Bronchial epithelial cell (primary cell): ENCODE measurements around the gene NDC1. TPM values are rescaled to one million over a fixed set of nuclear protein-coding genes. Genes with fewer than 3 reads are reported as not detected.

Experiments used
- DNase-seq: peaks from one replicate; pipeline ENCODE4 v3.0.0-alpha.2; 2010; ENCODE audit warnings: low read depth
- FAIRE-seq: peaks from 2 replicates; lab custom pipeline; 2011; peaks lifted over from hg19 to GRCh38; lab: Jason Lieb, UNC
- H3K27me3 ChIP-seq: 2 replicates; pipeline ENCODE4 v1.5.1; 2011; ENCODE audit warnings: low read length; ENCODE audit not compliant: control insufficient read depth, insufficient read depth
- H3K36me3 ChIP-seq: 2 replicates; pipeline ENCODE4 v1.5.1; 2011; ENCODE audit warnings: low read length; ENCODE audit not compliant: control insufficient read depth, insufficient read depth
- H3K4me3 ChIP-seq: 2 replicates; pipeline ENCODE4 v1.5.1; 2011; ENCODE audit warnings: mild to moderate bottlenecking, low read depth, low read length, control low read depth
- total RNA-seq: library from RNA; depleted of rRNA; stranded (reverse); fragments of >200 nt; gene quantifications from 2 replicates; pipeline ENCODE4 v1.2.1, GENCODE V29; 2014
- TF ChIP-seq, protein P1 (sequence below): IDR thresholded peaks from 2 replicates; pipeline ENCODE4 v1.5.1; 2011; ENCODE audit warnings: mild to moderate bottlenecking, moderate library complexity, low read length, control low read depth, inconsistent platforms; ENCODE audit not compliant: insufficient read depth, severe bottlenecking

The NDC1 gene
- total RNA-seq, 1 donor from 2014 or later: 16.1 TPM

DNA sequence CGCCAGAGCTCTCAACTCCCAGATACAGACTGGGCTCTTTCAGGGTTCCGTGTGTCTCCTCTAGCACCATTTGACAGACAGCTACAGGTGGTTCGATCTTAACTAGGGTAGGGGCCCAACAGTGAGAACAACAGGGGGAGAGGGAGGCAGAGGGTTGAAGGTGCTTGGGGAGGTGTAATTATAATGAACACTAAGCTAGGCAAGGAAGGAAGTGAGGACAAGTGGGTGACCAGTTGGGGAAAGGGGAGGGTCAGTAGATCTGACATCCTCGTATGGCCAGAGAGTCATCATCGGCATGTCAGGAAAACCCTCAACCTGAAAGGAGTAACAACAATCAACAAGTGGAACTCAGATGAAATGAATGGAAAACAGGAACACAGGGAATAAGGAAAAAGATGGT lies 121.9 kb downstream of the NDC1 start:
- TF ChIP-seq, protein P1, sequence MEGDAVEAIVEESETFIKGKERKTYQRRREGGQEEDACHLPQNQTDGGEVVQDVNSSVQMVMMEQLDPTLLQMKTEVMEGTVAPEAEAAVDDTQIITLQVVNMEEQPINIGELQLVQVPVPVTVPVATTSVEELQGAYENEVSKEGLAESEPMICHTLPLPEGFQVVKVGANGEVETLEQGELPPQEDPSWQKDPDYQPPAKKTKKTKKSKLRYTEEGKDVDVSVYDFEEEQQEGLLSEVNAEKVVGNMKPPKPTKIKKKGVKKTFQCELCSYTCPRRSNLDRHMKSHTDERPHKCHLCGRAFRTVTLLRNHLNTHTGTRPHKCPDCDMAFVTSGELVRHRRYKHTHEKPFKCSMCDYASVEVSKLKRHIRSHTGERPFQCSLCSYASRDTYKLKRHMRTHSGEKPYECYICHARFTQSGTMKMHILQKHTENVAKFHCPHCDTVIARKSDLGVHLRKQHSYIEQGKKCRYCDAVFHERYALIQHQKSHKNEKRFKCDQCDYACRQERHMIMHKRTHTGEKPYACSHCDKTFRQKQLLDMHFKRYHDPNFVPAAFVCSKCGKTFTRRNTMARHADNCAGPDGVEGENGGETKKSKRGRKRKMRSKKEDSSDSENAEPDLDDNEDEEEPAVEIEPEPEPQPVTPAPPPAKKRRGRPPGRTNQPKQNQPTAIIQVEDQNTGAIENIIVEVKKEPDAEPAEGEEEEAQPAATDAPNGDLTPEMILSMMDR: no peak
- FAIRE-seq: peak; percentile 7
- DNase-seq: no peak

DNA sequence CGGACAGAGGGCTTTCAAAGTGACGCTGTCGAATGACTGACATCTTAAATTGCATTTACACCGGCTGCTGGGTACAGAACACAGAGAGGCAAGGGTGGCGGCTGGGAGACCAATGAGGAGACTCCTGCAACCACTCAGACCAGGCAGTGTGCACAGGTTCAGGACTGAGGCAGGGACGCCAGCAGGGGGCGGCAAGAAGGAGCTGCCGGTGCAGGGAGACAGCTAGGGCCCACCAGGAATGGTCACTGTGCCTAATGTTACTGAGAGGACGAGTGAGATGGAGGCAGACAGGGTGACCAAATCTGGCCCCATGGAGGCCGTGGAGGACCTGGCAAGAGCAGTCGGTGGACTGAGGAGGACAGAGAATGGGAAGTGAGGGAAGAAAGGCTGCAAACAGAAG lies 122.6 kb downstream of the NDC1 start:
- H3K27me3 ChIP-seq: no peaks in the 10 kb centered on the region
- TF ChIP-seq, protein P1: peak; percentile 49
- no peaks in the 10 kb centered on the region for H3K36me3 ChIP-seq
- FAIRE-seq (no peak), DNase-seq (no peak)
- no peak overlapping the region for H3K4me3 ChIP-seq

More for the DNA sequence above, 121.9 kb downstream of the NDC1 start:
- no peaks in the 10 kb centered on the region for H3K36me3 ChIP-seq
- H3K27me3 ChIP-seq: no peaks in the 10 kb centered on the region
- no peak overlapping the region for H3K4me3 ChIP-seq

Other genes with a start within 250 kb of the NDC1 start
- under 0.01 TPM in 1 of 2 replicates, not detected in the other for gene GLIS1, start 99.1 kb downstream of the NDC1 start, total RNA-seq
- gene YIPF1, start 51.5 kb upstream of the NDC1 start, total RNA-seq: 18.7 and 28.4 TPM in 2 replicates
- gene DIO1, start 55.9 kb upstream of the NDC1 start, total RNA-seq: not detected in 2 replicates
- gene IFT25, start 107.4 kb upstream of the NDC1 start, total RNA-seq: 9.7 and 12.9 TPM in 2 replicates
- gene LRRC42, start 108.1 kb upstream of the NDC1 start, total RNA-seq: 44.9 and 51.1 TPM in 2 replicates
- gene LDLRAD1, start 179.9 kb upstream of the NDC1 start, total RNA-seq: 0.26 and 0.90 TPM in 2 replicates
- 191 and 315 TPM in 2 replicates for gene TMEM59, start 214.9 kb upstream of the NDC1 start, total RNA-seq
- 2.4 and 3.6 TPM in 2 replicates for gene TCEANC2, start 215.3 kb upstream of the NDC1 start, total RNA-seq